ENCODE measurements around the gene ZBTB42.

DNA sequence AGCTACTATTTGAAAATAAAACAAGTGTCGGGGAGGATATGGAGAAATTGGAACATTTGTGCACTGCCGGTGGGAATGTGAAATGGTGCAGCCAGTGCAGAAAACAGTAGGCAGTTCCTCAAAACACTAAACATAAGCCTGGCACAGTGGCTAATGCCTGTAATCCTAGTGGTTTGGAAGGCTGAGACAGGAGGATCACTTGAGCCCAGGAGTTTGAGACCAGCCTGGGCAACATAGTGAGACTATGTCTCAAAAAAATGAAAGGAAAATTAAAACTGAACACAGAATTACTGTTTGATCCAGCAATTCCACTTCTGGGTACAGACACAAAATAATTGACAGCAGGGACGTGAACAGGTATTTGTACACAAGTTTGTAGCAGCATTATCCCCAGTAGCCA, 35.4 kb upstream of the ZBTB42 start:
- TF ChIP-seq POLR2A (IDR thresholded peaks at IDR 0.05) = no peak
- TF ChIP-seq, protein P1, sequence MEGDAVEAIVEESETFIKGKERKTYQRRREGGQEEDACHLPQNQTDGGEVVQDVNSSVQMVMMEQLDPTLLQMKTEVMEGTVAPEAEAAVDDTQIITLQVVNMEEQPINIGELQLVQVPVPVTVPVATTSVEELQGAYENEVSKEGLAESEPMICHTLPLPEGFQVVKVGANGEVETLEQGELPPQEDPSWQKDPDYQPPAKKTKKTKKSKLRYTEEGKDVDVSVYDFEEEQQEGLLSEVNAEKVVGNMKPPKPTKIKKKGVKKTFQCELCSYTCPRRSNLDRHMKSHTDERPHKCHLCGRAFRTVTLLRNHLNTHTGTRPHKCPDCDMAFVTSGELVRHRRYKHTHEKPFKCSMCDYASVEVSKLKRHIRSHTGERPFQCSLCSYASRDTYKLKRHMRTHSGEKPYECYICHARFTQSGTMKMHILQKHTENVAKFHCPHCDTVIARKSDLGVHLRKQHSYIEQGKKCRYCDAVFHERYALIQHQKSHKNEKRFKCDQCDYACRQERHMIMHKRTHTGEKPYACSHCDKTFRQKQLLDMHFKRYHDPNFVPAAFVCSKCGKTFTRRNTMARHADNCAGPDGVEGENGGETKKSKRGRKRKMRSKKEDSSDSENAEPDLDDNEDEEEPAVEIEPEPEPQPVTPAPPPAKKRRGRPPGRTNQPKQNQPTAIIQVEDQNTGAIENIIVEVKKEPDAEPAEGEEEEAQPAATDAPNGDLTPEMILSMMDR (IDR thresholded peaks at IDR 0.05 in 4 of 5, conservative IDR thresholded peaks at IDR 0.05 in 1 of 5) = no peak
